Sigmoid colon (tissue), 4 donors: ENCODE data around the gene ITPRIP.

Experiments
- CTCF ChIP-seq, 4 experiments: fragments of 450-650 bp in 3 of 4; fragments of 200-600 bp in 1 of 4; IDR thresholded peaks; one replicate each; pipeline ENCODE4 v1.5.1; 2016 to 2019; ENCODE audit warnings: antibody characterized with exemption in 4 of 4, mild to moderate bottlenecking in 3 of 4, moderate library complexity in 2 of 4
- EP300 ChIP-seq, 4 donors: sonication (generic); formaldehyde crosslinking; IDR thresholded peaks; one replicate each; pipeline ENCODE4 v1.6.1; 2017; ENCODE audit warnings: antibody characterized with exemption in 4 of 4
- POLR2A ChIP-seq, 2 donors: fragments of 450-650 bp; IDR thresholded peaks; one replicate each; pipeline ENCODE4 v1.6.1; 2016; ENCODE audit warnings: antibody characterized with exemption in 2 of 2, mild to moderate bottlenecking in 2 of 2, moderate library complexity in 2 of 2
- POLR2AphosphoS5 ChIP-seq, 4 donors: sonication (generic); formaldehyde crosslinking; IDR thresholded peaks; one replicate each; pipeline ENCODE4 v1.6.1; 2017; ENCODE audit warnings: antibody characterized with exemption in 4 of 4

DNA sequence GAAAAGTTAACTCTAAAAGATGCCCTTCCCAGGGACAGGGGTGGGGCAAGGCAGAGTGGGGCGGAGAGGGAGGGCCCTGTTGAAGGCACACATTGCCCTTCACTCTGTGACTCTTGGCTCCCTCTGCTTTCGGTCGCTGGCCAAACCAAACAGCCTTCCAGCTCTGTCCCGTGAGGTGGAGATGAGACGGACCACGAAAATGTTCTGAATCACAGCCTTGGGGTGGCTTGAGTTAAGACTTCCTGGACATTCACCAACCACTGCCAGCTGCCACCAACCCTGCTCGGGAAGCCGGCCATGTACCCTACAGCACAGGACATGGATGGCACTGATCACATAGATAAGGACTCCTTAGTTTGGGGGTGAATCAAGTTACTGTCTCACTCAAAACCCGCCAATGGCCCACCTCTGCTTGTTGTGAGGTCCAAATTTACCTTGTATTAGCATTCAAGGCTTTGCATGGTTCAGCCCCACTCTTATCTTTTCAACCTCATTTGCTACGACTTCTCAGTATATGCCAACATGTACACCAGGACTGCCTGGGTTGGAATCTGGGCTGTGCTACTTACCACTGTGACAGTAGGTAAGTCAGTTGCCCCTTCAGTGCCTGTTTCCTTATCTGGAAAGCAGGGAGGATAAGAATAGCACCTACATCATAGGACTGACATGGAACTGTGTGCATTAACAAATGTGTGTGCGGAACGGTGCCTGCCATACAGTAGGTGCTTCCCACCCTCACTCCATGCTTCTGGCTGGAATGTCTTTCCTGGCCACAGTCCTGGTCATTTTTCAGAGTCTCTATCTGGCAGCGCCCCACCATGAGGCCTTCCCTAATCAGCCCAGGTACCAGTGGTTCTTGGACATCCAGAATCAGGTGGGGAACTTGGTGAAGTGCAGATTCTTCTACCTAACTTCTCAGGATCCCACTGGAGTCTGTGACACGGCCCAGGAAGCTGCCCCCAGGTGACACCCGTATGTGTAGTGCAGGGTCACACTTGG, 28.0 kb downstream of the ITPRIP start:
- no peak for TF ChIP-seq POLR2A (IDR thresholded peaks at IDR 0.05)
- peak in 2 of 4 donors; percentile 4 to 8 for TF ChIP-seq POLR2AphosphoS5 (IDR thresholded peaks at IDR 0.05)
- no peak for TF ChIP-seq CTCF (IDR thresholded peaks at IDR 0.05)
- no peak for TF ChIP-seq EP300 (IDR thresholded peaks at IDR 0.05)
